Left kidney (tissue), 2 donors: Measurements from ENCODE around the gene ULBP2. TPM values are rescaled to one million over a fixed set of nuclear protein-coding genes. Genes with fewer than 3 reads are reported as not detected.
"Not testable (repeated sequence)": the region's sequence is repeated elsewhere in the genome, so short reads cannot be mapped to it uniquely, and the experiment has no call there.

Experiments used
- DNase-seq: peaks from one replicate; pipeline ENCODE4 v3.0.0-alpha.2; 2013
- polyA plus RNA-seq: library from polyadenylated mRNA; unstranded; fragments of 120-200 nt; gene quantifications from one replicate; pipeline ENCODE4 v1.2.1, GENCODE V29; 2013; ENCODE audit not compliant: insufficient read length

The ULBP2 gene
- polyA plus RNA-seq, 1 donor: 0.88 TPM

DNA sequence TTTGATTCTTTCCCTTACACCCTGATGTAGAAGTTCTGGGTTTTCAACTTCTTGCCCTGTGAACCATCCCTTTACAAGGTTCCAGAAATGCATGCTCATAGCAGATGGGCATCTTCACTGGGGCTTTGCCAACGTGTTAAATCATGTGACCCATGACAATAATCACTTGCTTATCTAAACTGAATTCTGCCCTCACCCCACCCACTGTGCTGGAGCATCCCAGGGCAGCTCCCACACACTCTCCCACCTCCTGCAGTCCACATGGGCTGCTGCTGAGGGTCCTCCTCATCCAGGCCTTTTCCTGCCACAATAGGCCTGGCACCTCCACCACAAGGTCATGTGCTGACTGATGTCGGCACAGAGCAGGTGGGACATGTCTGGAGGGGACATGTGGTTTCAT lies 26.2 kb downstream of the ULBP2 start:
- not testable (repeated sequence) for DNase-seq

DNA sequence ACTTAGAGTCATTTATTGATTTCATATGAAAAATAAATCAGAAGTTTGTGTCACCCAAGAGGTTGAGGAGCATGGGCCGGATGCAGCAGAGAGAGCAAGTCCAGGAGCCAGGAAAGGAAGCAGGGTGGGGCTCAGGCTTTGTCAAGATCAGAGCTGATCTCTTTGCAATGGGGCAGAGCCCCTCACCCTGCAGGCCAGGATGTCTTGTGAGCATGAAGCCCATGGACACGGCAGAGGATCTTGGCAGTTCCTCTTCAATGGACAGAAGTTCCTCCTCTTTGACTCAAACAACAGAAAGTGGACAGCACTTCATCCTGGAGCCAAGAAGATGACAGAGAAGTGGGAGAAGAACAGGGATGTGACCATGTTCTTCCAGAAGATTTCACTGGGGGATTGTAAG lies 27.1 kb downstream of the ULBP2 start:
- DNase-seq: not testable (repeated sequence)

GRCh38 chr6:149969635-149970034 lies 27.8 kb downstream of the ULBP2 start:
- no peak for DNase-seq

- DNase-seq: not testable (repeated sequence)
These were observed 32.6 kb downstream of the ULBP2 start for GRCh38 chr6:149974394-149974793.

- no peak for DNase-seq
These were observed 33.0 kb downstream of the ULBP2 start for GRCh38 chr6:149974825-149975224.

DNA sequence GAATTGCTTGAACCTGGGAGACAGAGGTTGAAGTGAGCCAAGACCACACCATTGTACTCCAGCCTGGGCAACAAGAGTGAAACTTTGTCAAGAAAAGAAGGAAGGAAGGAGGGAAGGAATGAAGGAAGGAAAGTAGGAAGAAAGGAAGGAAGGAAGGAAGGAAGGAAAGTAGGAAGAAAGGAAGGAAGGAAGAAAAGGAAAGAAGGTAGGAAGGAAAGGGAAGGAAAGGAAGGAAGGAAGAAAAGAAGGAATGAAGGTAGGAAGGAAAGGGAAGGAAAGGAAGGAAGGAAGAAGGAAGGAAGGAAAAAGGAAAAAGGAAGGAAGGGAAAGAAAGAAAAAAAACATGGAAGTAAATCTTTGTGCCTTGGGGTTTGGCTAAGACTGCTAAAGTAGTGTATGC lies 33.6 kb downstream of the ULBP2 start:
- no peak for DNase-seq

GRCh38 chr6:149977221-149977620 lies 35.4 kb downstream of the ULBP2 start:
- DNase-seq: no peak

- DNase-seq: no peak
These were observed 36.8 kb downstream of the ULBP2 start for GRCh38 chr6:149978610-149979009.

DNA sequence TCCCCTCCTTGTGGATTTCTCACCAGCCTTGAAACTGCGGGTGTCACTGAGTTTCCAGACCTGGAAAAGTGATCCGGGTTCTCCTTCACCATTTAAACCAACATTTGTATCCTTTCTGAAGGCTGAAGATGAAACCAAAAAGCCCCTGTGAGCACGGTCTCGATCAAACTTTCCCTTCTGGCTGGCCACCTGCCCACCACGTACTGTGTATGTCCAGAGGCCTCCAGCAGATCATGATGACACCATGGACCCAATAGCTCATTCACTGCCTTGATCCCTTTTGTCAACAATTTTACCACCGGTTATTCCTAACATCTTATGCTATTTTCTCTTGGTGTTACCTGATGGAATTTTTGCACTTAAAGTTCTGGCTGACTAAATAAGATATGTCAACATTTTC lies 37.5 kb downstream of the ULBP2 start:
- no peak for DNase-seq

- DNase-seq: no peak
These were observed 41.3 kb downstream of the ULBP2 start for GRCh38 chr6:149983145-149983544.

GRCh38 chr6:149984773-149985172 lies 43.0 kb downstream of the ULBP2 start:
- DNase-seq: no peak

- DNase-seq: no peak
These were observed 43.7 kb downstream of the ULBP2 start for GRCh38 chr6:149985481-149985937.

GRCh38 chr6:149987602-149988107 lies 45.8 kb downstream of the ULBP2 start:
- DNase-seq: no peak

GRCh38 chr6:149988550-149989346 lies 46.9 kb downstream of the ULBP2 start:
- DNase-seq: no peak

DNA sequence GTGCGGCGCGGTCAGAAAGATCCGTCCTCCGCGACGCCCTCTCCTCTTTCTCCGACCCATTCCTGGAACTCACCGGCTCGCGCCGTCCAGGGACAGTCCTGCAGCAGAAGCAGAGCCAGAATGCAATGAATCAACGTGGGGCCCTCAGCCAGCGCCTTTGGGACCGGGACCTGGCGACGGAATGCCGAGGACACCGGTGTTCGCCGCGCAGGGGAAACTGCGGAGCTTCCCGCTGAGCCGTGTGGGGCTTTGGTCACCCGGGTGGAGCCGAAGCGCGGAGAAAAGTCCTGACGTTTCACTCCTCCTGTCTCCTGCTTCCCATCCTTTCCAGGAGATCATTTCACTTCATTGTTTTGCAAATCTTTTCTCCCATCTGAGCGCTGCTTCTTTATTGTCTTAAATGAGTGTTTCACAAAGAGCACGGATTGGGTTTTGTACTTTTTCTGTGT lies 48.4 kb downstream of the ULBP2 start:
- DNase-seq: no peak

- DNase-seq: no peak
These were observed 49.1 kb downstream of the ULBP2 start for GRCh38 chr6:149990661-149991471.

DNA sequence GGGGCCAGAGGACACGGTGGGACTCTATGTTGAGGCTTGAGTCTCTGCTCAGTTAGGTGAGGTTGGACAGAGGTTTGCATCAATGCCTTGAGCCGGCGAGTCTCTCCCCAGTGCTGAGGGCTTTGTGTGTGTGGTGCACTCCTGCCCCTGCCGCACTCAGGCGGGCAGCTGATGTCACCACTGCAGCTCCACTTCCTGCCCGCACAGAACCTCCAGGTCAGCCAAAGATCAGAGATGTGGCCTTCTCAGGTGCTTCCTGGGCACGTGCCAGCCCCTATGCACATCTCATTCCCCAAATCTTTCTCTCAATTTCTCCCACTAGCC lies 49.6 kb downstream of the ULBP2 start:
- DNase-seq: not testable (repeated sequence)

- no peak for DNase-seq
These were observed 50.0 kb downstream of the ULBP2 start for GRCh38 chr6:149991838-149992237.

DNA sequence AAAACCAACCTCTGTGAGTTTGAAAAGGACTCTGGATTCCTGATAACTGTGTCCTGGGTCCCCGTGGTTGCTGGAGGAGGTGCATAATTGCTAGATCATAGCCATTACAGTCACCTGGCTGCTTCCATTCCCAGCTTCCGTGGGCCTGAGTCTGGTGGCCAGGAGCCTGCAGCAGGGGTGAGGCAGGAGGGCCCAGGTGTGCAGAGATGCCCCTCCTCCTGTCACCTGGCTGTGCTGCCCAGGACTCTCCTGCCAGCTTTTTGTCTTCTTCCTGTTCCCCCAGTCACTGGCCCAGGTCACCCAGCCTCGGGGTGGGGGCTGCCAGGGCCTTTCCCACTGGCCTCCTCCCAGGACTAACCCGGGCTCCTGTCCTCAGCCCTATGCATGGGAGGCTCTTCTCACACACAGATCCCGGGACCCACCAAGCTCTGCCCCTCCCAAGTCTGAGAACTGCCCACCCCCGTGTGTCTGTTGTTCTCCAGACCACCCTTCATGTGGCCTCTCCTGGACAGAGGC lies 53.5 kb downstream of the ULBP2 start:
- DNase-seq: no peak

GRCh38 chr6:149995971-149996370 lies 54.2 kb downstream of the ULBP2 start:
- no peak for DNase-seq
